H9 (cell line): ENCODE data around the gene KLK15. TPM values are rescaled to one million over a fixed set of nuclear protein-coding genes. Genes with fewer than 3 reads are reported as not detected.

Experiments
- DNase-seq: peaks from one replicate; pipeline ENCODE4 v3.0.0-alpha.2; 2017
- H2AFZ ChIP-seq: one replicate; pipeline ENCODE4 v1.6.1; 2013; ENCODE audit warnings: mild to moderate bottlenecking, low read length, control low read depth, moderate library complexity
- H2AK5ac ChIP-seq: 2 replicates; pipeline ENCODE4 v1.6.1; 2013; ENCODE audit warnings: low read length, control low read depth, mixed read lengths; ENCODE audit not compliant: insufficient read length
- H2BK120ac ChIP-seq: one replicate; pipeline ENCODE4 v1.6.1; 2013; ENCODE audit warnings: low read depth, mild to moderate bottlenecking, low read length, control low read depth, inconsistent platforms; ENCODE audit not compliant: poor library complexity, severe bottlenecking
- H2BK12ac ChIP-seq: 2 replicates; pipeline ENCODE4 v1.6.1; 2013; ENCODE audit warnings: low read length, control low read depth, mixed read lengths, low read depth; ENCODE audit not compliant: insufficient read length
- H2BK15ac ChIP-seq: 2 replicates; pipeline ENCODE4 v1.6.1; 2013; ENCODE audit warnings: low read depth, low read length, control low read depth
- H2BK20ac ChIP-seq: one replicate; pipeline ENCODE4 v1.6.1; 2013; ENCODE audit warnings: low read depth, mild to moderate bottlenecking, low read length, control low read depth, inconsistent platforms; ENCODE audit not compliant: poor library complexity, severe bottlenecking
- H2BK5ac ChIP-seq: 2 replicates; pipeline ENCODE4 v1.6.1; 2013; ENCODE audit warnings: low read length, control low read depth, mixed read lengths; ENCODE audit not compliant: insufficient read length
- H3K14ac ChIP-seq: 2 replicates; pipeline ENCODE4 v1.6.1; 2013; ENCODE audit warnings: low read length, control low read depth; ENCODE audit not compliant: insufficient read depth
- H3K18ac ChIP-seq: 2 replicates; pipeline ENCODE4 v1.6.1; 2013; ENCODE audit warnings: low read depth, mild to moderate bottlenecking, mixed read lengths, low read length, control low read depth; ENCODE audit not compliant: insufficient read length
- H3K23ac ChIP-seq: 2 replicates; pipeline ENCODE4 v1.6.1; 2013; ENCODE audit warnings: low read length, control low read depth, mixed read lengths, low read depth; ENCODE audit not compliant: insufficient read length
- H3K23me2 ChIP-seq: 2 replicates; pipeline ENCODE4 v1.6.1; 2013; ENCODE audit warnings: low read depth, mild to moderate bottlenecking, mixed read lengths, low read length, control low read depth; ENCODE audit not compliant: insufficient read length, poor library complexity, severe bottlenecking
- H3K27ac ChIP-seq: 2 replicates; pipeline ENCODE4 v1.5.1; 2013; ENCODE audit warnings: low read length, control low read depth, mixed read lengths, low read depth; ENCODE audit not compliant: insufficient read length
- H3K27me3 ChIP-seq: 2 replicates; pipeline ENCODE4 v1.6.1; 2013; ENCODE audit warnings: low read length, control low read depth, inconsistent platforms; ENCODE audit not compliant: insufficient read depth
- H3K4ac ChIP-seq: 2 replicates; pipeline ENCODE4 v1.6.1; 2013; ENCODE audit warnings: low read depth, mild to moderate bottlenecking, control low read depth, inconsistent platforms, low read length, moderate library complexity
- H3K4me1 ChIP-seq: 2 replicates; pipeline ENCODE4 v1.6.1; 2013; ENCODE audit warnings: low read length, control low read depth, inconsistent platforms; ENCODE audit not compliant: insufficient read depth
- H3K4me2 ChIP-seq: 2 replicates; pipeline ENCODE4 v1.6.1; 2013; ENCODE audit warnings: low read length, control low read depth, mixed read lengths; ENCODE audit not compliant: insufficient read length, insufficient read depth
- H3K56ac ChIP-seq: 2 replicates; pipeline ENCODE4 v1.6.1; 2013; ENCODE audit warnings: low read depth, mild to moderate bottlenecking, mixed read lengths, low read length, control low read depth; ENCODE audit not compliant: insufficient read length
- H3K79me1 ChIP-seq: 2 replicates; pipeline ENCODE4 v1.6.1; 2013; ENCODE audit warnings: low read depth, mild to moderate bottlenecking, moderate library complexity, low read length, control low read depth, inconsistent platforms; ENCODE audit not compliant: insufficient read depth, poor library complexity, severe bottlenecking
- H3K79me2 ChIP-seq: 2 replicates; pipeline ENCODE4 v1.6.1; 2013; ENCODE audit warnings: low read length, control low read depth, inconsistent platforms; ENCODE audit not compliant: insufficient read depth
- H3K9ac ChIP-seq: 2 replicates; pipeline ENCODE4 v1.6.1; 2013; ENCODE audit warnings: low read length, control low read depth, mixed read lengths; ENCODE audit not compliant: insufficient read length; ENCODE audit errors: extremely low read depth
- H3K9me3 ChIP-seq: one replicate; pipeline ENCODE4 v1.6.1; 2013; ENCODE audit warnings: low read depth, low read length, inconsistent platforms; ENCODE audit not compliant: control insufficient read depth
- H3T11ph ChIP-seq: one replicate; pipeline ENCODE4 v1.6.1; 2013; ENCODE audit warnings: mild to moderate bottlenecking, low read length, control low read depth, inconsistent platforms
- H4K20me1 ChIP-seq: one replicate; pipeline ENCODE4 v1.6.1; 2013; ENCODE audit not compliant: control insufficient read depth, insufficient read length, insufficient read depth
- H4K5ac ChIP-seq: 2 replicates; pipeline ENCODE4 v1.6.1; 2013; ENCODE audit warnings: low read depth, mild to moderate bottlenecking, mixed read lengths, low read length, control low read depth; ENCODE audit not compliant: insufficient read length
- H4K8ac ChIP-seq: replicated peaks from 2 replicates; pipeline ENCODE4 v1.6.1; 2013; ENCODE audit warnings: low read length, control low read depth, mixed read lengths, low read depth; ENCODE audit not compliant: insufficient read length
- H4K91ac ChIP-seq: 2 replicates; pipeline ENCODE4 v1.6.1; 2013; ENCODE audit warnings: low read depth, mild to moderate bottlenecking, moderate library complexity, mixed read lengths, low read length, control low read depth; ENCODE audit not compliant: insufficient read length
- H3K27ac Mint-ChIP-seq, 3 experiments: 2 replicates in 2 of 3; 3 replicates in 1 of 3; pipeline ENCODE4 v1.8.0; 2020 to 2021; ENCODE audit warnings: mixed read lengths in 3 of 3, mild to moderate bottlenecking in 1 of 3, moderate library complexity in 1 of 3
- H3K27me3 Mint-ChIP-seq: 2 replicates; pipeline ENCODE4 v1.8.0; 2021; ENCODE audit warnings: low read depth, mild to moderate bottlenecking, moderate library complexity, mixed read lengths
- H3K36me3 Mint-ChIP-seq, 3 experiments: 2 replicates in 2 of 3; 3 replicates in 1 of 3; pipeline ENCODE4 v1.8.0; 2020 to 2021; ENCODE audit warnings: low read depth in 3 of 3, mixed read lengths in 3 of 3; ENCODE audit not compliant: insufficient read depth in 1 of 3
- H3K4me1 Mint-ChIP-seq, 2 experiments: 2 replicates each; pipeline ENCODE4 v1.8.0; 2020; ENCODE audit warnings: mixed read lengths in 2 of 2
- H3K4me3 Mint-ChIP-seq, 2 experiments: 2 replicates in 1 of 2; 3 replicates in 1 of 2; pipeline ENCODE4 v1.8.0; 2020 to 2021; ENCODE audit warnings: mild to moderate bottlenecking in 2 of 2, mixed read lengths in 2 of 2, moderate library complexity in 1 of 2
- H3K9me3 Mint-ChIP-seq, 2 experiments: 2 replicates in 1 of 2; 3 replicates in 1 of 2; pipeline ENCODE4 v1.8.0; 2020; ENCODE audit warnings: mild to moderate bottlenecking in 2 of 2, mixed read lengths in 2 of 2, moderate library complexity in 1 of 2
- CTCF ChIP-seq: fragments of 200-600 bp; sonication (generic); conservative IDR thresholded peaks from 3 replicates; pipeline ENCODE4 v1.8.0; 2021; ENCODE audit warnings: antibody characterized with exemption, mild to moderate bottlenecking
- WGBS: extraction: QIAGEN DNeasy Blood & Tissue Kit; methylation state at CpG from one replicate; pipeline ENCODE4 v1.1.7; 2013; ENCODE audit warnings: missing lambda C conversion rate, low lambda C conversion rate, mixed read lengths; ENCODE audit not compliant: insufficient read length; ENCODE audit errors: extremely low coverage; 5-methylcytosine and 5-hydroxymethylcytosine counted together
- total RNA-seq: library from RNA; stranded (reverse); gene quantifications from 2 replicates; pipeline ENCODE4 v1.2.1, GENCODE V29; 2021

Gene KLK15
- total RNA-seq, 1 experiment from 2014 or later: not detected

- Mint-ChIP-seq H3K27ac (no peak overlapping the region), H3K27me3 (peaks cover 62% of the 10 kb centered on the region), H3K36me3 (no peaks in the 10 kb centered on the region), H3K4me3 (no peak overlapping the region; a peak in 1 of 5 replicates), H3K4me1 (peaks cover 0 to 8% of the 10 kb centered on the region in 2 experiments; a peak in 1 of 4 replicates), H3K9me3 (peaks cover 0 to 3% of the 10 kb centered on the region in 2 experiments; a peak in 1 of 5 replicates)
- Histone ChIP-seq H2AFZ (no peak overlapping the region), H2BK120ac (no peak overlapping the region), H2BK5ac (no peak overlapping the region), H2BK12ac (no peak overlapping the region), H4K5ac (no peak overlapping the region), H4K91ac (no peak overlapping the region), H3T11ph (no peak overlapping the region), H3K18ac (no peak overlapping the region), H3K4ac (no peak overlapping the region), H4K20me1 (no peaks in the 10 kb centered on the region), H3K27me3 (no peaks in the 10 kb centered on the region; the same call in 1 of the 2 replicates), H3K9ac (no peak overlapping the region), H3K27ac (no peak overlapping the region), H3K56ac (no peak overlapping the region), H3K79me2 (no peaks in the 10 kb centered on the region), H3K4me2 (no peak overlapping the region), H3K14ac (no peak overlapping the region), H2AK5ac (no peak overlapping the region), H3K4me1 (no peaks in the 10 kb centered on the region; the same call in 1 of the 2 replicates), H2BK20ac (no peak overlapping the region), H3K9me3 (no peaks in the 10 kb centered on the region), H4K8ac (no peak overlapping the region), H3K79me1 (no peaks in the 10 kb centered on the region), H3K23me2 (no peaks in the 10 kb centered on the region), H3K23ac (no peak overlapping the region), H2BK15ac (no peak overlapping the region)
- WGBS: no CpG with 5 or more reads among the region's 5 CpGs
- TF ChIP-seq CTCF: no peak
- no peak for DNase-seq
Measured at GRCh38 chr19:50829801-50830200, 3.6 kb downstream of the KLK15 start.
